ENCODE data around the gene LHX5.

Gene LHX5

GRCh38 chr12:113467502-113468364, 3.9 kb downstream of the LHX5 start:
- in situ Hi-C loops (cut with MboI; ENCODE audit: low pct_unique_long_range_greater_than_20kb, low sequenced_read_pairs) = loop anchor here (25.0 kb wide), 1 partner anchor 445 kb away; no protein-coding TSS in a partner anchor
- no peak for DNase-seq

GRCh38 chr12:113467142-113467501, 4.5 kb downstream of the LHX5 start:
- in situ Hi-C loops (cut with MboI; ENCODE audit: low pct_unique_long_range_greater_than_20kb, low sequenced_read_pairs) = loop anchor here (25.0 kb wide), 1 partner anchor 445 kb away; no protein-coding TSS in a partner anchor
- no peak for DNase-seq

DNA sequence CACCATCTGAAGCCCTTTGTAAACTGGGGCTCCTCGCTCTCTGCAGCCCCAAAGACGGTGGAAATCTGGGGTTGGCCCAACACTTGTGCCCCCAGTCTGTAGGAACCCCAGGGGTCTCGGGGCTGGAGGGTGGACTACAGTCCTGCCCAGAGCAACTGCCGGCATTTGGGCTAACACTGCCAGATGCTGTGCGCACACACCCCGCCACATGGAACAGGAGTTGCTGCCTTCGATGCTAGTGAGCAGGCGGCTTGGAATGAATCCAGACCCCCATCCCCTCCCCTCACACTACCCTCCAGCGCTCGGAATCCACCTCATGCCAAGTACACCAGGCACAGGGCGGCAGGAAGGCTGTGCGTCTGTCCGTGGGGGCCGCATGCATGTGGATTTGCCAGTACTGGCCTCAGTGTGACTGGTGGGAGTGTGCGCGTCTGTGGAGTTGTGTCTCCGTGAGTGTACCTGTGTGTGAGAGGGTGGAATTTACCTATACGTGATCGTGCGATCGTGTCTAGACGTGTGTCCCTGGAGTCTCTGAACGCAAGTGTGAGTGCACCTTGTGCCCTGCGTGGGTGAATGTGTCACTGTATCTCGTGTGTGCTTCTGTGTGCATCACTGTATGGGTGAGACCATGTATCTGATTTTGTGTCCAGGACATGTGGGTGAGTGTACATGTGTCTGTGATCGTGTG, 5.1 kb downstream of the LHX5 start:
- DNase-seq = no peak
- in situ Hi-C loops (cut with MboI; ENCODE audit: low pct_unique_long_range_greater_than_20kb, low sequenced_read_pairs) = loop anchor here (25.0 kb wide), 1 partner anchor 446 kb away; no protein-coding TSS in a partner anchor

DNA sequence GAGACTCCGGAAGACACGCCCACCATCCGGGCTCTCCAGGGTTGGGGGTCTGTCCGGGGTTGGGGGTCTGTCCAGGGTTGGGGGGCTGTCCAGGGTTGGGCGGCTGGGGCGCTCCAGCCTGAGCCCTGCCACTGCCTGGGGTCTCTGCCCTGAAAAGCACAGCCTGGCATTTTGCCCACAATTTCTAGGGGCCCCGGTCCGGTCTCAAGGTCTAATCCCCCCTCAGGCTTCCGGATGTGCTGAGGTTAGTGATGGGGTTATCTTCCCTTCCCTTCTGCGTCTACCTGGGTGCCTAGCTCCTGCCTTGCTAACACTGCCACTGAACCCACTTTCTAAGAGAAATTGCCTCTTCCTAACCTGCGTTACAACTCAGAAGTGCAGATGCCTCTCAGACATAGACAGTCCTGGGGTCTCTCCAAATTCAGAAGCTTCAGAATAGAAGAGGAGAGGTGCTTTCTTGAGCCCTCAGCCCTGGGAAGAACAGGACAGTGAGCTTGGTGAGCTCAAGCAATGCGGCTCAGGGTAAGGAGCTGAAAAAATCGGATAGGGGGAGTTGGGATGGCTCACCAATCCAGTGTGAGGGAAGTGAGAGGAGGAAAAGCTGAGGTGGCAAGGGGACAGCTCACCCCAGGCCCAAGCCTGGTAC, 5.7 kb downstream of the LHX5 start:
- in situ Hi-C loops (cut with MboI; ENCODE audit: low pct_unique_long_range_greater_than_20kb, low sequenced_read_pairs) = loop anchor here (25.0 kb wide), 1 partner anchor 446 kb away; no protein-coding TSS in a partner anchor

DNA sequence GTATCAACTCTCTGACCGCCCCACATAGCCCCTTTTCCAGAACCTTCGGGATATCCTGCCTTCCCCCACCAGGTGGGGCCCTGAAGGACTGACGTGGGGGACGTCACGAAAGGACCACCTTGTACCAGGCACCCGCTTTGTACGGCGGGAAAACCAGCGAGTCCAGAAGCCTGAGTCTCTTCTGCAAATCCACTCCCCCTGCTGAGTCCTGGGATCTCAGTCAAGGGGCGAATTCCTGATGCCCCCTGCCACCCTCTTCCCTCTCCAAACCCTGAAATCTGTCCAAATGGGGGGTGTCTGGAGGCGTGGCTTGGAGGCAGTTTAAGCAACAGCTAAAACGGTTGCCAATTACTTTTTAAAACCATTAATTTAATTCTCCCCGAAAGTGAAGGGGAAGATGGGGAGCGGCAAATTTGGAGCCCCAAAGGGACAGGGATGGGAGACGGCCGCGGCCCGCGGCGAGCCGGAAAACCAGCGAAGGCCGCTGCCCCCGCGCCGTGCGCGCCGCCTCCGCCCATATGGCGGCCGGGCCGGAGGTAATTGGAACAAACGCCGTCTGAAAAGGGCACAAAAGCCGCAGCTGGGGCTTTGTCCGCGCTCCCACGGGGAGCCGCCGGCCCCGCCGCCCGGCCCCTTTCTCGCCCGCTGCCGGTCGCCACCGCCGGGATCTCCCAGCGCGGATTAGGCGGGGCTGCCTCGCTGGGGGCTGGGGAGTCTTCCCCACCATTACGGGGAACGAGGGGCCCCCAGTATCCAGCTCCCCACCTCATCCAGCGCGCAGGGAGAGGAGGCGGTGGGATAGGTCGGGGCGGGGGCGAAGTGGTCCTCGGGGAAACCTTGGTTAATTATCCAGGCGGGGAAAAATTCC, 6.6 kb downstream of the LHX5 start:
- no peak for DNase-seq
- in situ Hi-C loops (cut with MboI; ENCODE audit: low pct_unique_long_range_greater_than_20kb, low sequenced_read_pairs) = loop anchor here (25.0 kb wide), 1 partner anchor 447 kb away; no protein-coding TSS in a partner anchor

More for the DNA sequence above, 5.7 kb downstream of the LHX5 start:
- no peak for DNase-seq

DNA sequence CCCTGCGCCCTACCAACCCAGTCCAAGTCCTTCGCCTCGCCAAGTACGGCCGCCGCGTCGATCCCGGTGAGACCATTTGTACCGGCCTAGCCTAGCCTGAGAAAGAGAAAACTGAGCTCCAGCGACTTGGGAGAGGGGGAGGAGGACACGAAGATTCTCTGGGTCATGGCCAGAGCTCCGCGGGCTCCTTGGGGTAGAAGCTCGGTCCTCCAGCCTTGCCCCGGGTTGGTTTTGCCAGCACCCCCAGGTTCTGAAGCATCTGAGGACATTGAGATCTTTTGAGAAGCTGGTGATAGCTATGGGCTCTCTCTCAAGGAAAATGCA, 7.3 kb downstream of the LHX5 start:
- no peak for DNase-seq
- in situ Hi-C loops (cut with MboI; ENCODE audit: low pct_unique_long_range_greater_than_20kb, low sequenced_read_pairs) = loop anchor here (25.0 kb wide), 1 partner anchor 448 kb away; no protein-coding TSS in a partner anchor

DNA sequence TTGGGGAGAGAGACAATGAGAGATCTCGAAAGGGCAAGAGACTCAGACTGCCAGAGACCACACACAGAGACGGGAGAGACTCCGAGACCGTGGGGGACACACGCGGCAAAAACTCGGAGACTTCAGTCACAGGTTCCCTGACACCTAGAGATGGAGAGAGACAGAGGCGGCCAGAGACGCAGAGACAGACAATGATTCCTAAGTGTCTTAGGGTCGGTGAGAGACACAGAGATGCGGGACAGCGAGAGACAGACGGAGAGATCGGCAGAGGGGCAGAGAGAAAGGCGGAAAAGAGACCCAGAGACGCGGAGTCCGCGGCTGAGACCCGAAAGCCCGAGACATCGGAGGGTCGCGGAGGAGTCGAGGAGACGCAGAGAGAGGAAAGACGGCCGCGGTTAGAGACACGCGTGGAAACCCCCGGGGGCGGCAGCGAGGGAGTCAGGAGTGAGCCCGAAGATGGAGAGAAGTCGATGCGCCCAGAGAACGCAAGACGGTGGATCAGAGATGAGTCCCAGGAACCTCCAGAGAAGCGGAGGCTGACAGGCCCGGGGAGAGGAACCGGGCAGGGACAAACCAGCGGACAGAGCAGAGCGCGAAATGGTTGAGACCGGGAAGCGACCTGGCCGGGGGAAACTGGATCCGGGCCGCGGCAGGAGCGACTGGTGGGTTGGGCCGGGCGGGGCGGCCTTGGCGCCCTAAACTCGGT, 7.8 kb downstream of the LHX5 start:
- no peak for DNase-seq
- in situ Hi-C loops (cut with MboI; ENCODE audit: low pct_unique_long_range_greater_than_20kb, low sequenced_read_pairs) = loop anchor here (25.0 kb wide), 1 partner anchor 448 kb away; no protein-coding TSS in a partner anchor

- DNase-seq = no peak
- in situ Hi-C loops (cut with MboI; ENCODE audit: low pct_unique_long_range_greater_than_20kb, low sequenced_read_pairs) = loop anchor here (25.0 kb wide), 1 partner anchor 449 kb away; no protein-coding TSS in a partner anchor
Measured at GRCh38 chr12:113462998-113463745, 8.5 kb downstream of the LHX5 start.

- DNase-seq = peak; percentile 77
- in situ Hi-C loops (cut with MboI; ENCODE audit: low pct_unique_long_range_greater_than_20kb, low sequenced_read_pairs) = loop anchor here (25.0 kb wide), 1 partner anchor 450 kb away; no protein-coding TSS in a partner anchor
Measured at GRCh38 chr12:113462117-113462774, 9.4 kb downstream of the LHX5 start.

GRCh38 chr12:113461666-113462065, 10.0 kb downstream of the LHX5 start:
- in situ Hi-C loops (cut with MboI; ENCODE audit: low pct_unique_long_range_greater_than_20kb, low sequenced_read_pairs) = loop anchor here (25.0 kb wide), 1 partner anchor 451 kb away; no protein-coding TSS in a partner anchor

DNA sequence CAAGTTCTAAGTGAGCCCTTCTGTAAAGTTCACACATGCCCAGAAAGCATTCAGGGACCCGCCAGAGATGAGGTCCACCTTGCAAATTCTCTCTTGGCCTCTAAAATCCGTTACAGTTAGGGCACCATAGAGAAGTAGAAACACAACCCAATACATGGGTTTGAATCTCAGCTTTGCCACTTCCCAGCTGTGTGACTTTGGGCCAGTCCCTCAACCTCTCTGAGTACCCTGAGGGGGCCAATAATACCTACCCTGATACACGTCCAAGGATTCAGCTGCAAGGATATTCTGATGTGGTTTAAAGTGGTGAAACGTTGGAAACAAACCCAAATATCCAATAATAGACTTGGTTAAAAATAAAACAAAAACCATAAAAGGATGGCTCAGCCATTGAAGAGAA, 11.7 kb downstream of the LHX5 start:
- in situ Hi-C loops (cut with MboI; ENCODE audit: low pct_unique_long_range_greater_than_20kb, low sequenced_read_pairs) = loop anchor here (25.0 kb wide), 1 partner anchor 452 kb away; no protein-coding TSS in a partner anchor
- DNase-seq = no peak

More at GRCh38 chr12:113461666-113462065, 10.0 kb downstream of the LHX5 start:
- DNase-seq = peak; percentile 44

DNA sequence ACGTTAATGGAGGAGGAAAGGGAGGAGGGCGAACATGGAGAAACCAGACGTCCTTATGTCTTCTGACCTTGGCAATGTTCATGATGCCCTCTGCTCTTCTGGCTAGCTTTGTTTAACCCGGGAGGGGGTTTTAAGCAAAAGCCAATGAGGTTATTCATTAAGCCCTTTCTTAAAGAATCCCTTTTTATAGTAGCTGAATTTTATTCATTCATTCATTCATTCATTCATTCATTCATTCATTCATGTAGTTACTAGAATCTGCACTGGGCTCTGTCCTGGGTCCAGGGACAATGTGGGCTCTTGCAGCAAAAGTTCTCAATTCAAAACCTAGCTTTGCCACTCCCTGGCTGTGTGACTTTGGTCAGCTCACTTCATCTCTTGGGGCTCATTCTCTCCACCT, 14.0 kb downstream of the LHX5 start:
- no peak for DNase-seq
- in situ Hi-C loops (cut with MboI; ENCODE audit: low pct_unique_long_range_greater_than_20kb, low sequenced_read_pairs) = loop anchor here (25.0 kb wide), 1 partner anchor 455 kb away; no protein-coding TSS in a partner anchor

GRCh38 chr12:113457185-113457584, 14.5 kb downstream of the LHX5 start:
- in situ Hi-C loops (cut with MboI; ENCODE audit: low pct_unique_long_range_greater_than_20kb, low sequenced_read_pairs) = loop anchor here (25.0 kb wide), 1 partner anchor 455 kb away; no protein-coding TSS in a partner anchor
- DNase-seq = no peak

GRCh38 chr12:113456761-113457160, 14.9 kb downstream of the LHX5 start:
- in situ Hi-C loops (cut with MboI; ENCODE audit: low pct_unique_long_range_greater_than_20kb, low sequenced_read_pairs) = loop anchor here (25.0 kb wide), 1 partner anchor 456 kb away; no protein-coding TSS in a partner anchor
- DNase-seq = no peak

DNA sequence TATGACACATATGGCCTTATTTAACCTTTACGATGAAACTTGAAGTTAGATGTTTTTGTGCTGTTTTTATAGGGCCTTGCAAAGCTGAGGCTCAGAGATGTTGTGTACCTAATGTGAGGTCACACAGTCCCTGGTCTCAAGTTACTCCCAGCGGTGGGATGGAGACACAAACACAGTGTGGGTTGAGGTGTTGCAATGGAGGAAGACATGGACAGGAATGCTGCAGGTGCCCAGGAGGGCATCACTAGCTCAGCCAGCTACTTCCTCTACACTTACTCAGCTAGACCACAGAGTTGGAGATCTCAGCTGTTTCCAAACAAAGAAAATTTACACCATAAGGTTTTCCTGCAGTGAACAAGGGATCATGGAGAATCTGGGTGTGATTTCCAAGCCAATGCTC, 15.5 kb downstream of the LHX5 start:
- in situ Hi-C loops (cut with MboI; ENCODE audit: low pct_unique_long_range_greater_than_20kb, low sequenced_read_pairs) = loop anchor here (25.0 kb wide), 1 partner anchor 456 kb away; no protein-coding TSS in a partner anchor
- no peak for DNase-seq

- in situ Hi-C loops (cut with MboI; ENCODE audit: low pct_unique_long_range_greater_than_20kb, low sequenced_read_pairs) = loop anchor here (25.0 kb wide), 1 partner anchor 459 kb away; no protein-coding TSS in a partner anchor
- DNase-seq = no peak
Measured at GRCh38 chr12:113453330-113453729, 18.3 kb downstream of the LHX5 start.
